Umbilical cord (tissue), 2 donors: ENCODE results near the gene CFAP251. TPM values are rescaled to one million over a fixed set of nuclear protein-coding genes. Genes with fewer than 3 reads are reported as not detected.

Experiments
- DNase-seq: peaks from one replicate; pipeline ENCODE4 v3.0.0-alpha.2; 2015; ENCODE audit warnings: low spot score
- total RNA-seq: library from RNA; depleted of rRNA; stranded (reverse); fragments of >200 nt; gene quantifications from one replicate; pipeline ENCODE4 v1.2.3, GENCODE V29; 2014; ENCODE audit warnings: low replicate concordance; ENCODE audit not compliant: insufficient read depth

Gene CFAP251
- total RNA-seq, 1 donor from 2014 or later: 15.9 TPM

DNA sequence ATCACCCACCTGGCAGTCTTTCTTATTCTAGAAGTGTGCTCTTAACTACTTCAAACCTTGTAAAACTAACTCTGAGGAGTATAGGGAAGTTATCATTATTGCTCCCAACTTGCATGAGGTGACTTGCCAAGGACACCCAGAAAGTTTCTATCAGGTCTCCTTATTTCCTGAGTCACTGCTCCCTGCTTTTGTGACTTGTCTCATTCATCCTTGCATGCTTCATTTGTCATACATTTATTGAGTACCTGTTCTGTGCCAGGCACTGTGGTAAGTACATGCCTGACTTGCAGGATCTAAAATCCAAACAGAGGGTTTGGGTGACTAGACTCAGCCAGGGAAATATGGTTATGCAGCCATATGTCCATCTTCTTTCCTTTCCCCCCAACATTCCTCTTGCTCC lies 25.5 kb downstream of the CFAP251 start:
- DNase-seq: no peak

DNA sequence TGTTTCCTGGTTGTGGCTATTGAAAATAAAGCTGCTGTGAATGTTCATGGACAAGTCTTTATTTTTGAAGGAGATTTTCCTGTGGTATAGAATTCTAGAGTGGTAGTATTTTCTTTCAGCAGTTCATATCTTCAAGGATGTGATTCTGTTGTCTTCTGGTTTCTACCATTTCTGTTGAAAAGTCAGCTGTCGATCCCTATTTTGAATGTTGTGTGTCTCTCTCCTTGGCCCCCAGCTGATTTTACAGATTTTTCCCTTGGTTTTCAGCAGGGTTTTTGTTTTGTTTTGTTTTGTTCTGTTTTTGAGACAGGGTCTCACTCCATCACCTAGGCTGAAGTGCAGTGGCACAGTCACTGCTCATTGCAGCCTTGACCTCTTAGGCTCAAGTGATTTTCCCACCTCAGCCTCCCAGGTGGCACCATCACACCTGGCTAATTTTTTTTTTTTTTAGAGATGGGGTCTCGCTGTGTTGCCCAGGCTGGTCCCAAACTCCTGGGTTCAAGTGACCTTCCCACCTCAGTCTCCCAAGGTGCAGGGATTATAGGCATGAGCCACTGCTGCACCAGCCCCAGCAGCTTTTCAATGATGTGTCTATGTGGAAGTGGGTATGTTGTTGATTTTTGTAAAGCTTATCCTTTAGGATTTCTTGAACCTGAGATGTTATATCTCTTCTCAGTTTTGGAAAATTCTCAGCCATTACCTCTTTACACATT lies 28.1 kb downstream of the CFAP251 start:
- DNase-seq: no peak

DNA sequence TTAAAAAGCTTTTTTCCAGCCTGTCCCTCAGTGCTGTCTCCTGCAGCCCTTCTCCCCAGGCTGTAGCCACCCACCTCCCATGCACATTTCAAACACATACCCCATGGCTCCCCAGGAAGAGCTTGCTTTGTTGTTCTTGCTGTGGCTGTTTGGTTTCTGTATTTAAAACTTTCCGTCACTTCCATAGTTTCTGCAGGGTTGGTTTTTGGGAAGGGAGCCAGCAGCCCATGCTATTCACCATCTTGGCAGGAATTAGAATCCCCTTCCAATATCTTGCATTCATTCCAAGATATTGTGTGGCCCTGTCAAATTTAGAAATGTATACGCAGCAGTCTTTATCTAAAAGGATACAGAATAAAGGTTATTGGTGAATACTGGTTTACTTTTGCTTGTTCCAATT lies 29.6 kb downstream of the CFAP251 start:
- no peak for DNase-seq

DNA sequence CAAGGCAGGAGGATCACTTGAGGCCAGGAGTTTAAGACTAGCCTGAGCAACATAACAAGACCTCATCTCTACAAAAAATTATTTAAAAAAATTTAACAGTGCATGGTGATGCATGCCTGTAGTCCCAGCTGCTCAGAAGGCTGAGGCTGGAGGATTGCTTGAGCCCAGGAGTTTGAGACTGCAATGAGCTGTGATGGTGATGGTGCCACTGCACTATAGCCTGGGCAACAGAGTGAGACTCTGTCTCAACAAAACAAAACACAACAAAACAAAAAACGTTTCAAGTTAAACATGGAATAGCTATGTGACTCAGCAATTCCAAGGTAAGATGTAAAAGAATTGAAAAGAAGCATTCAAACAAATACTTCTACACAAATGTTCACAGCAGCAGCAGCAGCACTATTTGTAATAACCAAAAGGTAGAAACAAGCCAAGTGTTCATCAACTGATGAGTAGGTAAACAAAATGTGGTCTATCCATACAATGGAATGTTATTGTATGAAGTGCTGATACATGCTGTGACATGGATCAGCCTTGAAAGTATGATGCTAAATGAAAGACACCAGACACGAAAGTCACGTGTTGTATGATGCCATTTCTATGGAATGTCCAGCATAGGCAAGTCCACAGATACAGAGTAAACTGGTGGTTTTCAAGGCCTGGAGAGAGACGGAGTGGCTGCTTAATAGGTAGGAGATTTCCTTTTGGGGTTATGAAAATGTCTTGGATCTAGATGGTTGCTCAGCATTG lies 31.4 kb downstream of the CFAP251 start:
- peak; percentile 90 for DNase-seq

DNA sequence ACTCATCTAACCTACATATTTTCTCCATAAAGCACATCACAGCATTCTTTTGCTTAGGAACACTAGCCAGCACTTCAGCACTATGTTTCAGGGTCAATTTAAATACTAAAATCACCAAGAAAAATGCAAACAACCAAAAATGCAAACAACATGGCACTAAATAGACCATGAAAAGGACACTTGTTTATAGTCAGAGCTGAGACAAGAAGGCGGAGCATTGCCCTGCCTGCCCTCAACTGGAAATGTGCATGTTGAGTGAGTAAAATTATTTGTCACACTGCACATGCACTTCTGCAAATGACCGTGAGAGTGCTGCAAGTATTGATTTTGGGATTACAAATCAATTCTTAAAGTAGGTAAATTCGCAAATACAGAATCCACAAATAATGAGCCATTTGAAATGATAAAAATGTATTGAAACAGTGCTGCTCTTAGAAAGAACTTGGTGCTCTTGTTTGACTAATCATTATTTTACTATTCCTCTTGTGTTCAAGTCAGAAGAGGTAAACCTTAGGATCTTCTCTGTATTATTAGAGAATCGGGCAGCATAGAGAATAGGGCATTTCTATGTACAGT lies 34.8 kb downstream of the CFAP251 start:
- no peak for DNase-seq

DNA sequence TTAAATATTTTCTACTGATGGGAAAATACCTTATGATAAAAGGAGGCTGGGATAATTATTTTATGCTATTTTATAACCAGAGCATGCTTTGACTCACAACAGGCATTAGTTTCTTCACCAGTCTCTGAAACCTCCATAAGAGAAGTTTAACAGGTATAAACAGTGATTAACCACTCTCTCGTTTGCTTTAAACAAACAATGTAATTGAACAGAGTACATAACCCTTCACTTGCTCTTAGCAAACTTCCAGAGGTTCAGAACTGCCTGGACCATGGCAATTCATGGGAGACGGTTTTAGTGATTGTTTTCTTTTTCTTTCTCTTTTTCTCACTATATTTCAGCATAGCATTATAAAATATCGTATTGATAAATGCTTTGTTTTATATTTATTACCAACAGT lies 35.3 kb downstream of the CFAP251 start:
- no peak for DNase-seq

DNA sequence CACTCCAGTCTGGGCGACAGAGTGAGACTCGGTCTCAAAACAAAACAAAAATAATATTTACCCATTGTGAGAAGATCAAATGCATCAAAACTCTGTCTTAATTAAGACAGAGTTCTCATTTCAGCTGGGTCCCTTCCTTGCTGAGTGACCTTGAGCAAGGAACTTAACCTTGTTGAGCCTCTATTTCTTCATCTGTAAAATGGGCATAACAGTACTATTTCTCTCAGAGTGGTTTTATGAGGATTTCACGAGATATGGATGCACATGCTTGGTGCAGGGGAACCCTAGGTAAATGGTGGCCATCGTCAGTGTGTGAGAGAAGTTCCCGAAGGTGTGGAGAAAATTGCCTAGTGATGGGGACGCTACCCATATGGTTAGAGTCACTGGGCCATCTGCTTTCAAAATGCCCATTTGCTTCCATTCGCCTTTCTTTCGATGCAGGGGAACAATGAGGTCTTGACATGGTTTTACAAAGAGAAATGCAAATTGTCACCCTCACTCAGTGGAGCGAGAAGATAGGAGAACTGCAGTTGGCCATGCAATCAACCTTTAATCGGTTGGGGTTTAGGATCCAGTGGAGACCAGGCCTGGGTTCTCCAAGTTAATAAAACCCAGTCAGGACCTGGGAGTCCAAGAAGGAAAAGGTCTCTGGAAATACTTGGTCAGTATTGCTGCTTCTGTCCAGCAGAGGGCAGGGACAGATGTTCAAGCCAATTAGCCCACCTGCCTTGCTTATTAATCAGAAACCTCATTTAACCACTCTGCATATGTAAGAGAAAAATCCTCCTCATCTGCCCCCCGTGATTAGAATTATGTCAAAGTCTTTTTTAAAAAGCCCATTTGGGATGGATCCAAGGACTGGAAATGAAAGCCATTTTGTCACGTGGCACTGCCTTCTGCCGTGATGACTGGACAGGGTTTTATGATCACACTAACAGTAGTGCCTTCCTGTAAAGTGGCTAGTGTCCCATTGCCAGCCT lies 37.2 kb downstream of the CFAP251 start:
- no peak for DNase-seq

DNA sequence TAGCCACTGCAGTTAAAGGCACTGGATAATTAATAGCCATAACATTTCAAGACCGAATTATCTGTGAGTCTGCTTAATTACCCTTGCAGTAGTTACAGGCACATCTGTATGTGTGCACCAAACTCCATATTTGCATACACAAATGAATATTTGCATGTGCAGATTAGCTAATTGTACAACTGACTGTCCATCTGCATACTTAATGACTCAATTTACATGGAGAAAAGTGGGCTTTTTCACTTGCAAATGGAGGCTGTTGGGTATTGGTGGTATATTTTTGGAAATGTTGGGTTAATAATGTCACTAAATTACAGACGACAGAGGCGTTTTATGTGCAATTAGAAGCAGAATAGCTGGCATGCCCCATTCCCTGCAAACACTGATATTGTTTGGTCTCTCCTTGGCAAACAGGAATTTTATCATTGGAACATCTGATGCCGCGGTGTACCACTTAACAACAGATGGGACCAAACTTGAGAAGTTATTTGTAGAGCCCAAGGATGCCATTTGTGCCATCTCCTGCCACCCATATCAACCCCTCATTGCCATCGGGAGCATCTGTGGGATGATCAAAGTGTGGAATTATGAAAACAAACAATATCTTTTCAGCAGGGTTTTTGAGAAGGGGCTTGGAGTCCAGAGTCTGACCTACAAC lies 39.6 kb downstream of the CFAP251 start:
- DNase-seq: no peak

DNA sequence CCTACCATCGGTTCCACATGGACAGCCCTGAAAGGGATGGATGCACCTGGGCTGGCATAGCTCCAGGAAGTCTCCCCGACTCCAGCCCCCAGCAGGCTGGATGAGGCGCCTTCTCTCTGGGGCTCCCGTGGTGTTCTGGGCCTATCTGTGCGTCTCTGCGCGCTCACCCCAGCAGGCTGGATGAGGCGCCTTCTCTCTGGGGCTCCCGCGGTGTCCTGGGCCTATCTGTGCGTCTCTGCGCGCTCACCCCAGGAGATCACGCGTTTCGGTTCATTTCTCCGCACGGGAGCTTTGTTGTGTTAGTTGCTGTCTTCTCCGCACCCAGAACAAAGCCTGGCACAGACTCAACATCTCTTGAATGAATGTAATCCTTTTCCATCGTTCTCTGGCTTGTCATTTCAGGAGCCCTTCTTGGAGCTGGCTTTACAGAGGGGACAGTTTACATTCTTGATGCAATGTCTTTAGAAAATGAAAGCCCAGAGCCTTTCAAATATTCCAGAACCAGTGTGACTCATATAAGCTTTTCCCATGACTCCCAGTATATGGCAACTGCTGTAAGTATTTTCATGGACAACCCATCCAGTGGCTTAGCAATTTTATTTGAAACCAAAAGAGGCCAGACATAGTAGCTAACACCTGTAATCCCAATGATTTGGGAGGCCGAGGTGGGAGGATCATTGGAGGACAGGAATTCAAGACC lies 40.3 kb downstream of the CFAP251 start:
- DNase-seq: no peak

DNA sequence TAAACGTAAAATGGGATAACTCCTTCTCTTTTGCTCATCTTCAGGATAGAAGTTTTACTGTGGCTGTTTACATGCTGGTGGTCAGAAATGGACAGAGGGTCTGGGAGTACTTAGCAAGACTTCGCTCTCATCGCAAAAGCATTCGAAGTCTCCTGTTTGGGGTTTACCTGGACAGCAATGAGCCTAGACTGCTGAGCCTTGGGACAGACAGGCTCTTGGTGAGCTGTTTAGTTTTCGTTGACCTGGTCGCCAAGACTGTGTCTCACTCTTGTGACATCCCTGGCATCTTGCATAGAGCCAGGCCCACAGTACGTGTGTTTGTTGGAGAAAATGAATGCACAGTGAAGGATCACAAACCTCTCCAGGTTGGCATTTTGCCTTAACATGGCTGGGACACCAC lies 42.1 kb downstream of the CFAP251 start:
- no peak for DNase-seq

DNA sequence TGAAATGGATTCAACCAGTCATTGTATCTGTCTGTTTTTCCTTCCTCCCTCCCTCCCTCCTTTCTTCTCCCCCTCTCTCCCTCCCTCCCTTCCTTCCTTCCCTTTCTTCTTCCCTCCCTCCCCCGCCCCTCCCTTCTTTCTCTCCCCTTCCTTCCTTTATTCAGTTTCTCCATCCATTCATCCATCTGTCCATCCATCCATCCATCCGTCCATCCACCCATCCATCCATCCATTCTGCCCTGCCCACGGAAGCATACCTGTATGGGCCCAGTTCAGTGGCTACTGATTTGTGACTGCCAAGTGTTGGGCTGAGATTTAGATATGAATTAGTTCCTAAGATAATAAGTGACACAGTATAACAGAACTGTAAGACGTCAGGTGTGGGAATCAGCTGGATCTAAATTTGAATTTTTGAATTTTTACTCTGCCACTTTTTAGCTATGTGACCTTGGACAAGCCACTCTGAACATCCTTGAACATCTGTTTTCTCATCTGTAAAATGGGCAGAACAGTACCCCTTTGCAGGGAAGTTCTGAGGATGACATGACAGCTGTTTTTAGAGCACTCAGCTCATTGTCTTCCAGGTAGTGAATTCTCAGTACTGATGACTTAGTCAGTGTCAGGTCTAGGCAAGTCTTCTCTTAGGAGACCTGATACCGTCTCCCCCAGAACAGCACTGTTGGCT lies 42.9 kb downstream of the CFAP251 start:
- no peak for DNase-seq

DNA sequence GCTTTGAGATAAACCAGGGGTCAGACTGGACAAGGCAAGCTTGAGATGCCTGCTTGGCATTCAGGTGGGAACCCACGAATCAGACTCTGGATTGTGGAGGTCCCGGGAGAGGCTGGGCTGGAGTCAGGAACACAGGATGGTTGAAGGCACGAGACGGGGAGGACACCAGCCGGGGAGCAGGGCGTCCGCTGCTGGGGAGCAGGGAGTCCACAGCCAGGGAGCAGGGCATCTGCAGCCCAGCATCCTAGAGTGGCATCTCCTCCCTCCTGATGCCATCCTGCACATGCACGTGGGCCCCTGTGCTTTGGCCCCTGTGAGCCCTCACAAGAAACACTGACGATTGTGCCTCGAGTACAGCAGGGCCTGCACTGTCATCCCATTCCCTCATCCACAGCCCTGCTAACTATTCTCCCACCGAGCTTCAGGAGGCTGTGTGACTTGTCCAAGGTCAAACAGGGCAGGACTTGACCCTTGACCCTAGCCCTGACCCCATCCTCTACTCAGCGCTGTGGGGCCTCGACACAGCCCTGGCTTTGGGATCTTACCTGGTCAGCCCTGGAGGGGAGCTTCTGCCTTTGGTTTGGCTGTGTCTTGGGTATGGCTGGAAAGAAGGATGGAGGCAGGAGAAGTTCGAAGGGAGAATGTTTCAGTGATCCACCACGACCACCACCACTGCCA lies 45.1 kb downstream of the CFAP251 start:
- no peak for DNase-seq

DNA sequence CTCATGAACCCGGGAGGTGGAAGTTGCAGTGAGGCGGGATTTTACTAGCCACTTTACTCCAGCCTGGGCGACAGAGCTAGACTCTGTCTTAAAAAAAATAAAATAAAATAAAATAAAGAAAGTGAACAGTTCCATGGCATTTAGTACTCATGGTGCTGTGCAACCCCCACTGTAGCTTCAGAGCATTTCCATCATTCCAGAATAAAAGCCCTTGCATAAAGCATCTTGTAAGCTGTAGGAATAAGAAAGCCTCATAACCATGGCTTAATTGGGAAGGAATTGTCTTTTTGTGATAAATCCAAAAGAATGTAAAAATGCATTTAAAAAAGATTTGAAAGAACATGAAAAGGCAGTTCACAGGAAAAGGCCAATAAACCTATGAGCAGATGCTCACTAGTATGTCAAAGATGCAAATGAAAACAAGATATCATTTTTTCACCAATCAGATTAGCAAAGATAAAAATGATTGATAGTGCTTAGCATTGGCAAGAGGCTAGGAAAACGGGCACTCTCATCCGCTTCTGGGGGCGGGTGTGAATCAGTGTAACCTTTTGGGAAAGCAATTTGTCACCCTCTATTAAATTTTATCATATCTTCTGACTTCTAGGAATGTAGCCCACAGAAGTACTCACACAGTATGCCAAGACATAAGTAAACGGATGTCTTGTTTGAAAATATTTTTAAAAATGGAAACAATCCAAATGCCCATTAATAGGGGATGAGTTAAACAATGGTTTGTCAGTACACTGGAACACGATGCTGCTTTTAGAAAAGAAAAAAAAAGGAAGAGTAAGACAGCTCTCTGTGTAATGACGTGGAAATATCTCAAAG lies 46.6 kb downstream of the CFAP251 start:
- no peak for DNase-seq

DNA sequence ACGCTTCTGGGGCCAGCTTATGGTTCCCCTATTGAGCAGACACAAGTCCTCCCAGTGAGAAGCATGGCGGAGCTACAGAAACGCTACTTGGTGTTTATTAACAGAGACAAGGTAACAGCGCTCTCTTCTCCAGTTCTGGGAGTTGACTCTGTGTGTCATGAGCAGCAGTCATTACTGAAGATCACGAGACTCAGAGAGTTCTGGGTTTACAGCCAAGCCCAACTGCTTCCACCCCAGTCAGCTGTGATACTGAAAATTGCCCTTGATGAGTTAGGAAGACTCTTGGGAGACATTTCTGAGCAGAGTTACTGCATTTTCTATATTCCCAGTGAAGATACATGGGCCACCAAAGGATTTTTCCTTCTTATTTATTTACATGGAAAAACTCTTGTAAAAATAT lies 48.6 kb downstream of the CFAP251 start:
- DNase-seq: no peak

DNA sequence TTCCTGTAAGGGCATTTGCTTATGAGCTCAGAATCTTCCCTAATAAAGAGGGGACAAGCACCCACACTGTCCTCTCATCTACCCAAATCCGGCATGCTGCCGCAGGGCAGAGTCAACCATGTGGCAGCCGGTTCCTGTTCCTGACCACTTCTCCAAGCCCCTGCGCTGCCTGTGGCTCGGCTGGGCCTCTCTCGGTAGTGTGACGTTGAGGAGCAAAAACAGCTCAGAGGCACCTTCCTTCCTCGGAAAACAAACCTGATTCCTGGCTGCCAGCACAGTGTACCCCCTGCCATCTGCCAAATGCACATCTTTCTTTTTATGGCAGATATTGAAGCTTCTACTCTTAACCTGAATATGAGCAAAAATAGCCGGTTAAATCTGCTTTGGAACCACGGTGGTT lies 50.5 kb downstream of the CFAP251 start:
- no peak for DNase-seq

DNA sequence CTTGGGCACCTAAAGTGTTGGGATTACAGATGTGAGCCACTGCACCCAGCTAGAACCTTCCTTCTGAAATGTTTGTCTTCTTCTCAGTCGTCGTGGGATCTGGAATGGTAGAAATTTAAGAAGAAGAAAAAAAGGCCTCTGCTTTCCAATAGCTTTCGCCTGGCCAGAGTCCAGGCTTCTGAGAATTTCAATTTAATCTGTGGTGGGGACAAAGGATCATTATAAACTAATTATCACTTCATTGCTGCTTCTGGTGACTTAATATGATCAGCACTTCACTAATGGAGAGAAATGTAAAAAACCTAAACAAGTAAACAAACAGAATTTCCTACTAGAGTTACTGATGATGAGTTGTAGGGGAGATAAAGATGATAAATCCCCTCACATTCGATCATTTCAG lies 51.3 kb downstream of the CFAP251 start:
- DNase-seq: no peak

DNA sequence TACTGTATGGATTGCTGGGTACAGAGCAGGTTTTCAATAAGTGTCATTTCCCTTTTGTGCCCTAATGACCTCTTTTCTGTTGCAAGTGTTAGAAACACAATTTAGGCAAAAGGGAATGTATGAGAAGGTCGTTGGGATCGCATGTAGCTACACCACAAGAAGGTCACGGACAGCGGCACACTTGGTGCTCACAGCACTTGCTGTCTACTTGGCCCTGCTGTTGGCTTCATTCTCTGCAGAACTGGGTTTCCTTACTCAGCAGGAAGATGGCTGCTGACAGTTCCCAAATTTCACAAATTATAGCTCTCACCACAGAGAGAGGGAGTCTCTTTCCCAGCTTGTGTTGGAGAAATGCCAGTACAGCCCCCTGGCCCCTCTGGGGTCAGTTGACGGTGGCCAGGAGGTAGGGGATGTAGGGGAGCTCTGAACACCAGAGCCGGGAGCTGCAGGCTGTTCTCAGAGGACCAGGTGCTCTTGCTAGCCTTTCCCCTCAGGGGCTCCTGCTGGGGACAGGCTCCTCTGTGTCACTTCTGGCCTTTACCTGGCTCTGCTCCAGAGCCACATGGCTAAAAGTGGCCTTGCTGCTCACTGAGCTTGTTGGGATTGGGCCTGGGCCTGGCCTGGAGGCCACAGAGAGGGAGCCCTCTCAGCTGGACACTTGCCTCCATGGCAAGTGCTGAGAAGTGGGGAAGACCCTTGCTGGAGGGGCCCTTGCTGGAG lies 52.3 kb downstream of the CFAP251 start:
- DNase-seq: no peak
